Renal cortical epithelial cell (primary cell): ENCODE measurements around the gene NUP210L. TPM values are rescaled to one million over a fixed set of nuclear protein-coding genes. Genes with fewer than 3 reads are reported as not detected.

Experiments used
- DNase-seq: peaks from one replicate; pipeline ENCODE4 v3.0.0-alpha.2; 2011; ENCODE audit warnings: low read depth
- total RNA-seq: library from RNA; depleted of rRNA; stranded (reverse); fragments of >200 nt; gene quantifications from 2 replicates; pipeline ENCODE4 v1.2.3, GENCODE V29; 2014

NUP210L gene
- total RNA-seq, 1 donor from 2014 or later: 0.05 TPM

DNA sequence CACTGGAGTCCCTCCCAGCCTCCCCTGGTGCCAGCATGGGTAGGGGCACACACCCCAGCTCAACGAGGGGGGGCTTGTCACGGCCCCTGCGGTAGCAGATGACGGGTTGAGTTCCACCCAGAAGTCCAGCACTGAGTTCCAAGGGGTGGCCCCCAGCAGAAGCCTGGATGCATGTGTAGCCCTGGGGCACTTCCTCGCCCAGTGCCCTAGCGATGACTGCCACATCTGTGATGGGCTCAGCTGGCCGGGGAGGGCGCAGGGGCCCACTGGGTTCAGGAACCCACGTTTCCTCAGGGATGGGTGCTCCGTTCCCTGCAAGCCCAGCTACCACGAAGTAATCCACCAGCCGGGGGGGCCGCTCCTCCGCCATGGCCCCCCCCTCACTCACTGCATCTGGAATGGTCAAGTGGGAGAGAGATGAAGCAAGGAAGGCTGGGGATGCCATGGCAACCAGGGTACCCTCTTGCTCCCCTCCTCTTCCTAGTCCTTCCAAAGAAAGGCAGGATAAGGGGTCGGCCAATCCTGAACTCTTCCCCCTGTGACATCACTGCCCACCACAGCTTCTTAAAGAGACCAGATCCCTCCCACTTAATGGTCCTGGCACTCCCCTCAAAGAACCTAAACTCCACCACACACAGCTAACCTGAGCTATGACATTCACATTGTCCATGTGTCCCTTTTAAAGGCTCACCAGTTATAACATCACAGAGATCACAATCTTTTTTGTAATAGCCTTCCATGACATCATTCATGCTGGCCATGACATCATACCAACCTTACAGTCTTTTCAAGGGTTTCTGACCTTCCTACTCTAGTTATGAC is 210.7 kb downstream of the NUP210L start:
- no peak for DNase-seq

DNA sequence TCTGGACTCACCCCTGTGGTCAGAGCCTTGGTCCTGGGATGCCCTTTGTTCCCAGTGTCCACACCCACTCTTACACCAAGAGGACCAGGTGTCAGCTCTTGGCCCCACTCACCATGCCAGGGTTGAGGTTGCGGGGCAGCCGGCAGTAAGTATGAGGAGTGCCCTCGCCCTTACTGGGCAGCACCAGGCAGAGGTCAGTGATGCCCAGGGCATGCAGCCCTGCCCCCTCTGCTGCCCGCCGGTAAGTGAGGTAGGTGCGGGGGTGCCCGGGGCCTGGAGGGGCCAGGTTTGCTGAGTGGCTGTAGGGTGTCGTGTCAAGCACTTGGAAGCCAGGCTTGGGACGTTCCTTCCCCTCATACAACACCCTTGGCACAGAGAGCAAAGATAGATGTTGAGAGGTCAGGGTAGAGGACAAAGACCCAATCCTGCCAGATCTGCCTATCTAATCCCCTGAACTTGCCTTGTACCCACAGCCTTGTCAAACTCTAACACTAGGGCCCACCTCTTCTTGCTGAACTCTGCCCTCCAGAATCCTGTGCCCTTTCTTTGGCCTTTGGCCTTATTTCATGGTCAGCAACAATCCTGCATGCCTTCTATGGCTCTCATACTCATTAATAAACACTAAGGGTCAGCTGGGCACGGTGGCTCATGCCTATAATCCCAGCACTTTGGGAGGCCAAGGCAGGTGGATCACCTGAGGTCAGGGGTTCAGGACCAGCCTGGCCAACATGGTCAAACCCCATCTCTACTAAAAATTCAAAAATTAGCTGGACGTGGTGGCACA is 211.9 kb downstream of the NUP210L start:
- DNase-seq: no peak

Other genes starting within 250 kb of the NUP210L start
- 2.6 and 16.6 TPM in 2 replicates for gene GATAD2B, start 232.1 kb downstream of the NUP210L start, total RNA-seq
- gene DENND4B, start 208.4 kb downstream of the NUP210L start, total RNA-seq: 2.6 and 21.5 TPM in 2 replicates
- 2.8 and 6.6 TPM in 2 replicates for gene CRTC2, start 196.5 kb downstream of the NUP210L start, total RNA-seq
- 203 and 214 TPM in 2 replicates for gene SLC39A1, start 191.5 kb downstream of the NUP210L start, total RNA-seq
- gene CREB3L4, start 187.2 kb downstream of the NUP210L start, total RNA-seq: 4.9 and 7.1 TPM in 2 replicates
- gene JTB, start 177.4 kb downstream of the NUP210L start, total RNA-seq: 109 and 116 TPM in 2 replicates
- gene RAB13, start 168.7 kb downstream of the NUP210L start, total RNA-seq: 80.6 and 154 TPM in 2 replicates
- gene RPS27, start 164.3 kb downstream of the NUP210L start, total RNA-seq: 242 and 820 TPM in 2 replicates
- 654 and 806 TPM in 2 replicates for gene TPM3, start 37.0 kb upstream of the NUP210L start, total RNA-seq
- gene CFAP141, start 51.3 kb upstream of the NUP210L start, total RNA-seq: not detected in 2 replicates
- gene UBAP2L, start 65.9 kb upstream of the NUP210L start, total RNA-seq: 21.9 and 127 TPM in 2 replicates
- 46.1 and 132 TPM in 2 replicates for gene HAX1, start 117.6 kb upstream of the NUP210L start, total RNA-seq
- gene AQP10, start 166.0 kb upstream of the NUP210L start, total RNA-seq: not detected in 2 replicates
- 46.3 and 58.7 TPM in 2 replicates for gene ATP8B2, start 170.5 kb upstream of the NUP210L start, total RNA-seq